IPS-15b (cell line): ENCODE measurements around the gene GRM1.
"Not testable (repeated sequence)": the region's sequence is repeated elsewhere in the genome, so short reads cannot be mapped to it uniquely, and the experiment has no call there.

Source experiments
- H3K27me3 ChIP-seq: one replicate; pipeline ENCODE4 v1.6.1; 2013; ENCODE audit warnings: low read length; ENCODE audit not compliant: control insufficient read depth, insufficient read depth
- H3K36me3 ChIP-seq: one replicate; pipeline ENCODE4 v1.6.1; 2013; ENCODE audit warnings: low read length; ENCODE audit not compliant: control insufficient read depth, insufficient read depth
- H3K4me1 ChIP-seq: one replicate; pipeline ENCODE4 v1.6.1; 2013; ENCODE audit warnings: mild to moderate bottlenecking, low read length; ENCODE audit not compliant: control insufficient read depth, insufficient read depth
- H3K4me3 ChIP-seq: one replicate; pipeline ENCODE4 v1.5.1; 2013; ENCODE audit warnings: low read depth, low read length
- H3K9ac ChIP-seq: one replicate; pipeline ENCODE4 v1.6.1; 2013; ENCODE audit warnings: low read depth, mild to moderate bottlenecking, low read length
- H3K9me3 ChIP-seq: one replicate; pipeline ENCODE4 v1.6.1; 2013; ENCODE audit warnings: mild to moderate bottlenecking, low read length; ENCODE audit not compliant: control insufficient read depth, insufficient read depth

GRM1 gene

DNA sequence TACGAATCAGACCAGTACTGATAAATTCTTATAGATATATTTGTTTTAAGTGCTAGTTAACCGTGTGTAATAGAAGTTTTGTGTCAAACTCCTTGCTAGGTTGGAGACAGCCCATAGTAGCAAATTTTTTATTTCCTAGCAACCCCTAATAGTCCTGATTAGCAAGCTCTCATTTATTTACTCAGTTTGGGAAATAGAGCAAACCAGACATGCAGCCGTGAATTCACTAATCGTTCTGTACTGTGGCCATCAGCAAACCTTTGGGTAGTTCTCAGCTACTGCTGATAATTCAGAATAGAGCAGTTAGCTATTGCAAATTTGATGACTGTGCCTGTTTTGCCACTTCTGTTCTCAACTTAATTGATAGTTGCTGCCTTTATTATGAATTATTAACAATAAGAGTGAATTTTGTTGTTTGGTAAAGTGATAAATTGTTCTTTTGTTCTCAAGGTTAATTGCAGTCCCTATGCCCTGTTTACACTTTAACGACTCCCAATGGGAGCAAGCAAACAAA, 215.8 kb downstream of the GRM1 start:
- Histone ChIP-seq H3K4me3 (no peak overlapping the region), H3K27me3 (no peaks in the 10 kb centered on the region), H3K4me1 (no peaks in the 10 kb centered on the region), H3K9ac (no peak overlapping the region), H3K9me3 (peaks cover 5% of the 10 kb centered on the region), H3K36me3 (no peaks in the 10 kb centered on the region)

DNA sequence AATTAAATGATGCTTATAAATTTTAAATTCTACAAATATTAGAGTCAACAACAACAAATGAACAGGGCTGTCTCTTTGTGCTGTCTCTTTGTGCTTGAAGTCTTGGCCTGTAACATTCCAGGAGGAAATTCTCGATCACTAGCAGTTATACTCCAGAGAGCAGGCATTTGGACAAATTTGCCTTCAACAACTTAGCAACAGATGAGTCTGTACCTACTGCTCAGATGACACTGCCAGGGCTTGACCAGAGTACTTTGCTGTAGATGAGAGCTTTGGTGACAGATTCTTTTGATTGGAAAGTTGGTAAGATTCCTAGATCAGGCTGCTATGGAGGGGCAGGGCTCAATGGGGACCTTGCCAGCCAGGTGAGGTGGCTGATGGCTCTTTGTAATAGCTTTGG, 217.2 kb downstream of the GRM1 start:
- Histone ChIP-seq H3K27me3 (no peaks in the 10 kb centered on the region), H3K9me3 (peaks cover 5% of the 10 kb centered on the region), H3K4me1 (no peaks in the 10 kb centered on the region), H3K4me3 (no peak overlapping the region), H3K36me3 (no peaks in the 10 kb centered on the region), H3K9ac (no peak overlapping the region)

DNA sequence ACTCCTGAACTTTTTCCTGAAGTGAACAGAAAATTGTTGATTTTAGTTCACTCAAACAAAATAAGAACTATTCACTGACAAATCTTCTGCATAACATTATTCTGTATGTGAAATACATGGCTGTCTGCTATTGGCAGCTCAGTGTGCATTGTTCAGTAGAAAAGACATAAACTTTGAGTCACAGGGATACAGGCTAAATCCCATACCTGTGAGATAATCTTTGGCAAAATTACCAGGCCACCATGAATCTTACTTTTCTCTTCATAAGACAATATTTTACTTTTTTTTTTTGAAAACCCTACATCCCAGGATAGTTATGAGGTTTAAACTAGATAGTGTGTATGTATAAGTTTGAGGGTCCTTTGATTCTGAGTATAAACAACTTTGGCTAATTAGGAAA, 224.8 kb downstream of the GRM1 start:
- no peak overlapping the region for H3K4me3 ChIP-seq
- no peaks in the 10 kb centered on the region for H3K27me3 ChIP-seq
- no peaks in the 10 kb centered on the region for H3K36me3 ChIP-seq
- H3K9ac ChIP-seq, result no peak overlapping the region
- H3K4me1 ChIP-seq, result no peaks in the 10 kb centered on the region
- no peaks in the 10 kb centered on the region for H3K9me3 ChIP-seq

DNA sequence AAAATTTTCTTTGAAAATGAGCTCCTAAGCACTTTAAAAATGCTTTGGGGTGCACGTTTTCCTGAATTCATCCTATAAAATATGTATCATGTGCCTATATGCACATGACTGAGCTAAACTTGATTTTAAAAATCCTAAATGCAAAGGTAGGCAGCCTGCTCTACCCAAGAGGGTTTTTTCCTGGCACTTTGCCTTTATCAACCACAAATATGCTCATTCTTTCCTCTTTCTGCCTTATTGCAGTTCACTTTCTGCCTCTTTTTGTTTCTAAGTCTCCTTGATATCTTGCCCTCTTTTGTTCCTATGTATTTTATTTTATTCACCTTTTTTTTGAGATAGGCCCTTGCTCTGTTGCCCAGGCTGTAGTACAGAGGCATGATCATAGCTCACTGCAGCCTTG, 229.3 kb downstream of the GRM1 start:
- Histone ChIP-seq H3K36me3 (no peaks in the 10 kb centered on the region), H3K9me3 (no peaks in the 10 kb centered on the region), H3K4me3 (no peak overlapping the region), H3K27me3 (no peaks in the 10 kb centered on the region), H3K9ac (no peak overlapping the region), H3K4me1 (no peaks in the 10 kb centered on the region)

DNA sequence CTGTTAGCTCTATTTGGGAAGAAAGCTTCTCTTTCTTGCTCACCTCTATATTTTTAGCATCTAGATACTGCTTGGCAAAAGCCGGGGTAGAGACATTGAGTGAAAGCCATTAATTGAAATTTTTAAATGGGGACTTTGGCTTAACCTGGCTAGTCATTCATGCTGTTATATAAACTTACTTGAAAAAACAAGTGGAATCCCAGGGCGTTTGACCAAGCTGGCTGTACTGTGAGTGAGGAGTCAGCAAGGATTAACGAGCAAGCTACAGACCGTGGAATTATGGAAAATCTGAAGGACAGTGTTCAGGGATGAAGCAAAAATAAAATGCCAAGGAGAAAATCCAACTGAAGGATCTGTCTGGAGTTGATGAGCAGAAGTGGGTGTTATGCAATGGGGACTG, 232.0 kb downstream of the GRM1 start:
- Histone ChIP-seq H3K4me1 (no peaks in the 10 kb centered on the region), H3K4me3 (no peak overlapping the region), H3K27me3 (no peaks in the 10 kb centered on the region), H3K36me3 (no peaks in the 10 kb centered on the region), H3K9ac (no peak overlapping the region), H3K9me3 (peaks cover 2% of the 10 kb centered on the region)

DNA sequence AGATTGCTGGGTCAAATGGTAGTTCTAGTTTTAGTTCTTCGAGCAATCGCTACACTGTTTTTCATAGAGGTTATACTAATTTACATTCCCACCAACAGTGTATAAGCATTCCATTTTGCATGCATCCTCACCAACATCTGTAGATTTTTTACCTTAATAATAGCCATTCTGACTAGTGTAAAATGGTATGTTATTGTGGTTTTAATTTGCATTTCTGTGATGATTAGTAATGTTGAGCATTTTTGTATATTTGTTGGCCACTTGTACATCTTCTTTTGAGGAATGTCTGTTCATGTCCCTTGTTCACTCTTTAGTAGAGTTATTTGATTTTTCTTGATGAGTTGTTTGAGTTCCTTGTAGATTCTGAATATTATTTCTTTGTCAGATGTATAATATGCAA, 236.2 kb downstream of the GRM1 start:
- Histone ChIP-seq H3K27me3 (no peaks in the 10 kb centered on the region), H3K4me3 (no peak overlapping the region), H3K4me1 (peaks cover 8% of the 10 kb centered on the region), H3K9me3 (peaks cover 2% of the 10 kb centered on the region), H3K36me3 (no peaks in the 10 kb centered on the region), H3K9ac (no peak overlapping the region)

DNA sequence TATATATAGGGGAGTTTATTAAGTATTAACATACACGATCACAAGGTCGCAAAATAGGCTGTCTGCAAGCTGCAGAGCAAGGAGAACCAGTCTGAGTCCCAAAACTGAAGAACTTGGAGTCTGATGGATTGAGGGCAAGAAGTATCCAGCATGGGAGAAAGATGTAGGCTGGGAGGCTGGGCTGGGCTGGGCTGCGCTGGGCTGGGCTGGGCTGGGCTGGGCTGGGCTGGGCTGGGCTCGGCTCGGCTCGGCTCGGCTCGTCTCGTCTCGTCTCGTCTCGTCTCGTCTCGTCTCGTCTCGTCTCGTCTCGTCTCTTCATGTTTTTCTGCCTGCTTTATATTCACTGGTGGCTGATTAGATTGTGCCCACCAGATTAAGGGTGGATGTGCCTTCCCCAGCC, 238.6 kb downstream of the GRM1 start:
- Histone ChIP-seq H3K4me1 (peaks cover 8% of the 10 kb centered on the region), H3K9me3 (peaks cover 2% of the 10 kb centered on the region), H3K27me3 (no peaks in the 10 kb centered on the region), H3K36me3 (no peaks in the 10 kb centered on the region), H3K4me3 (no peak overlapping the region), H3K9ac (no peak overlapping the region)

DNA sequence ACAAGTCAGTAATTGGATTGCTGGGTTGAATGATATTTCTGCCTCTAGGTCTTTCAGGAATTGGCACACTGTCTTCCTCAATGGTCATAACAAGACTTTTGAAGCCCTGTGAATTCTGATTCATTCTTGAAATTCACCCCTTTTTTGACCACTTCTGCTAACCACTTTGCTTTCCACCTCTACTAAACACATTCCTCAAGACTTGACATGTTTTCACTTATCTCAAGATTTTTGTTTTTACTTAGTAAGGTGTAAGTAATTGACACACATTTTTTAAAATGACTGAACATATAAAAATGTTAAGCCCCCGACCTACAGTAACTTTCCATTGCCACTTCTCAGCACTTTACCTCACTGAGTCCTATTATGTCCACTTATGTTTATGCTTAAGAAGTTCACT, 239.1 kb downstream of the GRM1 start:
- Histone ChIP-seq H3K4me3 (no peak overlapping the region), H3K4me1 (peaks cover 8% of the 10 kb centered on the region), H3K27me3 (no peaks in the 10 kb centered on the region), H3K36me3 (no peaks in the 10 kb centered on the region), H3K9me3 (peaks cover 2% of the 10 kb centered on the region), H3K9ac (no peak overlapping the region)

DNA sequence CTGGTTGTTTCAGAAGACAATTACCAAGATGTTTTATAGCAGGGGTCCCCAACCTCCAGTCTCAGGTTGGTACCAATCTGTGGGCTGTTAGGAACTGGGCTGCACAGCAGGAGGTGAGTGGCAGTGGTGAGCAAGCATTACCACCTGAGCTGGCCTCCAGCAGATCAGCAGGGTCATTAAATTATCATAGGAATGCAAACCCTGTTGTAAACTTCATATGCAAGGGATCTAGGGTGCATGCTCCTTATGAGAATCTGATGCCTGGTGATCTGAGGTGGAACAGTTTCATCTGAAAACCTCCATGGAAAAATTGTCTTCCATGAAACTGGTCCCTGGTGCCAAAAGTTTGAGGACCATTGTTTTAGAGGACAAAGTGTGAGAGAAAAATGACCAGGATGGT, 240.6 kb downstream of the GRM1 start:
- no peaks in the 10 kb centered on the region for H3K36me3 ChIP-seq
- H3K4me1 ChIP-seq, result peaks cover 8% of the 10 kb centered on the region
- peaks cover 2% of the 10 kb centered on the region for H3K9me3 ChIP-seq
- H3K4me3 ChIP-seq, result no peak overlapping the region
- H3K27me3 ChIP-seq, result no peaks in the 10 kb centered on the region
- no peak overlapping the region for H3K9ac ChIP-seq

DNA sequence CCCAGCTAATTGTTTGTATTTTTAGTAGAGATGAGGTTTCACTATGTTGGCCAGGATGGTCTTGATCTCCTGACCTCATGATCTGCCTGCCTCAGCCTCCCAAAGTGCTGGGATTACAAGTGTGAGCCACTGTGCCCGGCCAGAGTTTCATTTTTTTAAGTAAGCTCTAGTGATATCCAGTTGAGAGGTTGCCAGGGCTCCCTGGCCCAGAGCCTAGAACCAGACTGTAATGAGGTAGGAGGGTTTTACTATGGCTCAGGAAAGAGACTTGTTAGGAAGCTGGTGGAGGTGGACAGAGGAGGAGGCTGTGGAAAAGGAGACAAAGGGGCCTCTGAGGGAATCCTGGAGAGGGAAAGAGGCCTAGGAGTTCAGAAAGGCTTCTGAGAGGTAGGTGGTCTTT, 242.3 kb downstream of the GRM1 start:
- H3K9ac ChIP-seq, H3K4me3 ChIP-seq, H3K27me3 ChIP-seq, H3K4me1 ChIP-seq, H3K9me3 ChIP-seq, H3K36me3 ChIP-seq: not testable (repeated sequence)

DNA sequence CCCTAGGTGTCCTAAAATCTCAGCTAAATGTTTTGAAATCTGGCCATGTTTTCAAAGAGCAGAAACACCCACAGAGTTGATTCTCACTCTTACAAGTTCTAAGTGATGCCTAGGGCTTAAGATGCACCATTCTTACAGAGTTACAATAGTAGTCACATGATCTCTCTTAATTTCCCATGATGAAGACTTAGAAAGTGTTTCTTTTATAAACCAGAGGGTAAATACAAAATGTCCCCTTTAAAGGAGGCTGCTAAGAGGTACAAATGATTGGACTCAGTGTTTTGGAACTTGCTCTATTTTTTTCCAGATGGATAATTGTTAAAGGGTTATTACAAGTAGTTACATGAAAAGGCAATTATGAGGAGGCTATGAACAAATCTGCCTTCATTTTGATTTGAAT, 244.6 kb downstream of the GRM1 start:
- Histone ChIP-seq H3K4me3 (no peak overlapping the region), H3K36me3 (no peaks in the 10 kb centered on the region), H3K27me3 (no peaks in the 10 kb centered on the region), H3K9me3 (no peaks in the 10 kb centered on the region), H3K4me1 (peaks cover 8% of the 10 kb centered on the region), H3K9ac (no peak overlapping the region)

DNA sequence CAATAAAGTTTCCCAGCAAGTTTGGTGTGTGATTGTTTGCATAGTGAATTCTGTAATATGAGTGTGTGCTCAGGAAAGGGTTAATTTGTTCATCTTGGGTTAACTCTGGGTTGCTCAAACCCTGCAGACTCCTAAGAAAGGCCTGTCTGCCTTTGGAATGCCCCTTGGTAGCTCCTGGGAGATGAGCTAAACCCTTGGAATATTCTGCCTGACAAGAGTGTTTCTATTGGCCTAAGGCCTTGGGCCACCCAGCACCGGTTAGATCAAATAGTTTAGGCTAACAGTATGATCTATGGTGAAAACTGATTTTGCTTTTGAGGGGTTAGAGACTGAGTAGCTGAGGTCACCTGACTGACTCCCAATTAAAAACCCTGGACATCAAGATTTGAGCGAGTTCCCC, 248.3 kb downstream of the GRM1 start:
- H3K27me3 ChIP-seq, result no peaks in the 10 kb centered on the region
- no peaks in the 10 kb centered on the region for H3K36me3 ChIP-seq
- no peak overlapping the region for H3K9ac ChIP-seq
- no peak overlapping the region for H3K4me3 ChIP-seq
- no peaks in the 10 kb centered on the region for H3K9me3 ChIP-seq
- no peaks in the 10 kb centered on the region for H3K4me1 ChIP-seq
